Epithelial cell of prostate (primary cell): ENCODE measurements around the gene DMKN.
"Not testable (repeated sequence)": the region's sequence is repeated elsewhere in the genome, so short reads cannot be mapped to it uniquely, and the experiment has no call there.

ENCODE experiments used
- DNase-seq: peaks from one replicate; pipeline ENCODE4 v3.0.0-alpha.2; 2011; ENCODE audit warnings: low read depth, low spot score
- H3K27ac ChIP-seq: fragments of 450-650 bp; 2 replicates; pipeline ENCODE4 v1.5.1; 2017; ENCODE audit warnings: mild to moderate bottlenecking

DMKN gene

DNA sequence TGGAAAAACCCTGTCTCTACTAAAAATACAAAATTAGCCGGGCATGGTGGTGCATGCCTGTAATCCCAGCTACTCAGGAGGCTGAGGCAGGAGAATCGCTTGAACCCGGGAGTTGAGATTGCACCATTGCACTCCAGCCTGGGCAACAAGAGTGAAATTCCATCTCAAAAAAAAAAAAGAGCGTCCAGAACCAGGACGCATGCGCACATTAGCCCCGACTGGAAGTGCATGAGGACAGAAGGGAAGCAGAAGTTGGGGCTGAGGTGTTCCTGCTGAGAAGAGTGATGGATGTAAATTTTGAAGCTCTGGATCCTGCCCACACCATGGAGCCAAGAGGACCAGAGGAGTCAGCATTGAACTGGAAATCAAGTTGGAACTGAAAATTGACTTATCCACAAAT is 38.9 kb downstream of the DMKN start:
- DNase-seq, H3K27ac ChIP-seq: not testable (repeated sequence)

- H3K27ac ChIP-seq: no peak overlapping the region
- no peak for DNase-seq
Observed at GRCh38 chr19:35474104-35474503, 39.3 kb downstream of the DMKN start.

DNA sequence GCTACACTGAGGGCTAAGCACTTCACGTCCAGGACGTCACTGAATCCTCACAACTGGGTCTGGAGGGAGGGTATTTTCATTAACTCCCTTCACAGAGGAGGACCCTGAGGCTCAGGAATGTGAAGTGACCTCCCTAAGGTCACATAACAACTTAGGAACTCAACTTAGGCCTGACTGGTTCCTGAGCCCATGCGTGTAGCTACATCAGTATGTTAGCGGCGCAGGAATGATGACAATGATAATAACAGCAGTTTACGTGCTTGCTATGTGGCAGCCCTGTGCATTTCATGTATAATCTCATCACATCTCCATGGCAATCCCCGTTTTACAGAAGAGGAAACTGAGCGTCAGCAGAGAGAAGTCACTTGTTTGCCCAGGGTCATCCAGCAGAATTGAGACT is 41.5 kb downstream of the DMKN start:
- DNase-seq: no peak
- no peak overlapping the region for H3K27ac ChIP-seq

- H3K27ac ChIP-seq, DNase-seq: not testable (repeated sequence)
Observed at GRCh38 chr19:35471075-35471474, 42.4 kb downstream of the DMKN start.

GRCh38 chr19:35470128-35470527 is 43.3 kb downstream of the DMKN start:
- DNase-seq: no peak
- H3K27ac ChIP-seq: no peak overlapping the region

GRCh38 chr19:35468637-35469036 is 44.8 kb downstream of the DMKN start:
- DNase-seq: no peak
- H3K27ac ChIP-seq: no peak overlapping the region

DNA sequence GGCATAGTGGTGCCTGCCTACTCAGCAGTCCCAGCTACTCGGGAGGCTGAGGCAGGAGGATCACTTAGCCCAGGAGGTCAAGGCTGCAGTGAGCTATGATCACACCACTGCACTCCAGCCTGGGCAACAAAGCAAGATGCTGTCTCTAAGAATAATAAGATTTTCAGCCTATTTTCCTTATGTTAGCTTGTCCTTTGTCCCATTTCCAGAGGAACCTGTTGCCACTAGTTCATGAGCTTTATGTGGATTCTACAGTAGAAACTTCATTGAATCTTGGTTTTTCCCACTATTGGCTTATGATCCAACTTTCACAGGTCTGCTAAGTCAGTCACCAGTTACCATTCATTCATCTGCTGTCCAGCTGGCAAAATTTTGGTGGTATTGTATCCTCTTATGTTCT is 47.2 kb downstream of the DMKN start:
- no peak for DNase-seq
- H3K27ac ChIP-seq: no peak overlapping the region

DNA sequence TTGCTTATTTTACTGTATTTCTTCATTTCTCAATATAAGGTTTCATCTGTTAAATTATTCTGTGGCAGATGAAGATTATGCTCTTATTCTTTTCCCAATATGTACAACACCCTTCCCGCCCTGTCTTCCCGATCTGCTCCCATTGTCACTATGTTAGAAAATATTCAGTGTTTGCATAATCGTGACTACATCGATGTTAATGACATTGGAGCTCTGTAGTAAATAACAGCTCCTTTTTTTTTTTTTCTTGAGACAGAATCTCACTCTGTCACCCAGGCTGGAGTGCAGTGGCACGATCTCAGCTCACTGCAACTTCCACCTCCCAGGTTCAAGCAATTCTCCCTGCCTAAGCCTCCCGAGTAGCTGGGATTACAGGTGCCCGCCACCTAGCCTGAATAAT is 50.5 kb downstream of the DMKN start:
- not testable (repeated sequence) for H3K27ac ChIP-seq, DNase-seq

DNA sequence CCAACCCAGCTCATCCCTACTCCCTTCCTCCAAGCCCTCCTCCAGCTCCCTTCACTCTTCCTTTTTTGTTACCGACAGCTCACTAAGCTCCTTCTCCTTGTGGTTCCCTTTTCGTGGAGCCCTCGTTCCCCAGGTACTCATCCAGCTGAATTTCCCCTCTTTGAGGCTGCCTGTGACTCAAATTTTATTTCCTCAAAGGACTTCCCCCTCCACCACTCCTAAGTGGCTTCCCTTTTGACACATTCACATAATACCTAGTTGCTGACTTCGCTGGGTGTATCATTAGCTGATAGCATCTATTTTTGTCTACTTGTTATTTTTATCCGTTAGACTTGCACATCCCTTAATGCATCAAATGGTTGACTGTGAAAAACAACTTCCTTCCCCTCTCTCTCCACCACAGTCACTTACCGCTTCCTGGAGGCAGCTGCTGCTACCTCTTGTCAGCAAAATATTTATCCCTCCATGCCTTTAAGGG is 50.9 kb downstream of the DMKN start:
- no peak for DNase-seq
- no peak overlapping the region for H3K27ac ChIP-seq

DNA sequence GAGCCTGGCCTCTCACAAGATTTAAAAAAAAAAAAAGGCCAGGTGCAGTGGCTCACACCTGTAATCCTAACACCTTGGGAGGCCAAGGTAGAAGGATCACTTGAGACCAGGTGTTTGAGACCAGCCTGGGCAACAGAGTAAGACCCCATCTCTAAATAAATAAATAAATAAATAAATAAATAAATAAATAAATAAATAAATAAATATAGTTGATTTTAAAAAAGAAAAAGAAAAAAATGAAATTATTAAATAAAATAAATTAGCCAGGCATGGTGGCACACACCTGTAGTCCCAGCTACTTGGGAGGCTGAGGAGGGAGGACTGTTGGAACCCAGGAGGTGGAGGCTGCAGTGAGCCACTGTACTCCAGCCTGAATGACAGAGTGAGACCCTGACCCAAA is 51.7 kb downstream of the DMKN start:
- not testable (repeated sequence) for H3K27ac ChIP-seq, DNase-seq

- no peak overlapping the region for H3K27ac ChIP-seq
- DNase-seq: no peak
Observed at GRCh38 chr19:35461060-35461459, 52.4 kb downstream of the DMKN start.

DNA sequence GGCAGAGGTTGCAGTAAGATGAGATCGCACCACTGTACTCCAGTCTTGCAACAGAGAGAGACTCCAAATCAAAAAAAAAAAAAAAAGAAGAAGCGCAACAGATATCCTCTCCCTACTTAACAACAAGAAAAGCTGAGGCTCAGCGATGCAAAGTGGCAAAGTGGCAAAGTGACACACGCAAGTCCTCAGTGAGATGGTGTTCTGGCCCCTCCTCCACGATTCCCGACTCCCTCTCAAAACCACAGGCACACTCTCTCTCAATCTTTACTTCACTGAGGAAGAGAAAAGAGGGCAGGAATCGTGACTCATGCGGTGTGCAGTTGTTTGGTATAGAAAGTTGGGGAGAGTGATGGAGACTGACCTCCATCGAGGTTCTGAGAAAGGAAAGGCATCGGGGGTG is 52.8 kb downstream of the DMKN start:
- H3K27ac ChIP-seq: no peak overlapping the region
- DNase-seq: no peak

GRCh38 chr19:35459414-35460082 is 53.9 kb downstream of the DMKN start:
- no peak for DNase-seq
- H3K27ac ChIP-seq: no peak overlapping the region

DNA sequence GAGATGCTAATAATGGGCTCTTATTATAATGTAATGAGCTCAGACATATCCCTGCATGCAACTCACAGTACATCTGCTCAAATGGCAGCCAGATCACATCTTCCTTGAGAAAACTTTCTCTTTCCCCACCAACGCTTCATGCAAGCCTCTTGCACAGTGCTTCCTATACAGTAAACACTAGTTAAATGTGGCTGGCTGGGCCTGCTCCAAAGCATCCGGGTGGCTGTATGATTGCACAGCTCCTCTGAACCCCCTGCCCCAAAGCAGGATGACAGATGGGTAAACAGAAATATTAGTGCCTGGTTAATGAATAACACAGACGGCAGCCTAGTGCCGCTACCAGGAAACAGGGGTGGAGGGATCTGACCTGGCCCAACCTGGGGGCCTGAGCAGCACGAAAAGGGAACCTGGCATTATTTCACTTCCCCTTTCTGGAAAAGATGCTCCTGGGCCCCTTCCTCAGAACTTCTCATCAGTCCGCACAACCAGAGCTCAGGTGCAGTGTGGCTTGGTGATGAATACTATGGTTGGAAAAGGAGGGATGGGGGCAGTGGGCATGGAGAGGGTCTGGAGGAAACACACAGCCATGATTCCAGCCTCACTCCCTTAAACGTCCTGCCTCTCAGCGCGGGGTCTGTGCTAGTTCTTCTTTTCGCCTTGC is 54.6 kb downstream of the DMKN start:
- DNase-seq: no peak
- no peak overlapping the region for H3K27ac ChIP-seq

DNA sequence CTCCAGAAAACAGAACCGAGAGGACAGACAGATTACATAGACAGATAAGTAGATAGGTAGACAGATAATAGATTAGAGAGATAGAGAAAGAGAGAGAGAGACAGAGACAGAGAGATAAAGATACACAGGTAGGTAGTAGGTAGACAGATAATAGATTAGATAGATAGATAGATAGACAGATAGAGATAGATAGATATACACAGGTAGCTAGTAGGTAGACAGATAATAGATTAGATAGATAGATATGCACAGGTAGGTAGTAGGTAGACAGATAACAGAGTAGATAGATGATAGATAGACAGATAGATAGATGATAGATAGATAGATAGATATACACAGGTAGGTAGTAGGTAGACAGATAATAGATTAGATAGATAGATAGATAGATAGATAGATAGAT is 55.3 kb downstream of the DMKN start:
- DNase-seq: no peak
- no peak overlapping the region for H3K27ac ChIP-seq

DNA sequence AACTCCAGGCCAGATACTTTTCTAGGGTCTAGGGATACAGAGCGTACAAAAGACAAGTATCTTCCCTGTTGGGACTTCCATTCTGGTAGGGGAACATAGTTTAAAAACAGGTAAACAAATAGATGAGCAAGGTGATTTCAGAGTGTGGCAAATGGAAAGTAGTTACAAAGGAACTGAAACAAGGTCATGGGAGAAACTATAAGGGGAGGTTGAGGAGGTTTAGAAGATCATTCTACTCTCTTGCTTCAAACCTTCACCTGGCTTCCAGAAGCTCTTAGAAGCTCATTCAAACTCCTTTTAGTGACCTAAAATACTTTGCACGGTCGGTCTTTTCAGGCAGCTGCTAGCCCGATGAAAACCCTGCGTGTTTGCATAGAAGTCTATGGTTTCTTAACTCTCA is 56.3 kb downstream of the DMKN start:
- no peak for DNase-seq
- no peak overlapping the region for H3K27ac ChIP-seq

- no peak for DNase-seq
- H3K27ac ChIP-seq: no peak overlapping the region
Observed at GRCh38 chr19:35455616-35456201, 57.7 kb downstream of the DMKN start.

DNA sequence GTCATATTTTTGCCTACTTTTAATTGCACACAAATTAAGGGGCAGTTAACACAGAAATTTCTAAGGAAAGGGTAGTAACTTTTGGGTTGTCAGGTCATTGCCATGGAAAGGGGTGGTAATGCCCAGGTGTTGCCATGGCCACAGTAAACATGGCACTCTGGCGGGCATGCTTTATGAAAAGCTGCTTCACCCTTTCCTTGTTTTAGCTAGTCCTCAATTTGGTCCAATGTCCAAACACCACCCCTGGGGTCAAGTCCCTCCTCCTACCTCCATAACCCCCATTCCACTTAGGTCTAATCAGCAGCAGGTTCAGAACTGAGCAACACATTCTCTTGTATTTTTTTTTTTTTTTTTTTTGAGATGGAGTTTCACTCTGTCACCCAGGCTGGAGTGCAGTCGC is 58.8 kb downstream of the DMKN start:
- H3K27ac ChIP-seq: no peak overlapping the region
- no peak for DNase-seq

DNA sequence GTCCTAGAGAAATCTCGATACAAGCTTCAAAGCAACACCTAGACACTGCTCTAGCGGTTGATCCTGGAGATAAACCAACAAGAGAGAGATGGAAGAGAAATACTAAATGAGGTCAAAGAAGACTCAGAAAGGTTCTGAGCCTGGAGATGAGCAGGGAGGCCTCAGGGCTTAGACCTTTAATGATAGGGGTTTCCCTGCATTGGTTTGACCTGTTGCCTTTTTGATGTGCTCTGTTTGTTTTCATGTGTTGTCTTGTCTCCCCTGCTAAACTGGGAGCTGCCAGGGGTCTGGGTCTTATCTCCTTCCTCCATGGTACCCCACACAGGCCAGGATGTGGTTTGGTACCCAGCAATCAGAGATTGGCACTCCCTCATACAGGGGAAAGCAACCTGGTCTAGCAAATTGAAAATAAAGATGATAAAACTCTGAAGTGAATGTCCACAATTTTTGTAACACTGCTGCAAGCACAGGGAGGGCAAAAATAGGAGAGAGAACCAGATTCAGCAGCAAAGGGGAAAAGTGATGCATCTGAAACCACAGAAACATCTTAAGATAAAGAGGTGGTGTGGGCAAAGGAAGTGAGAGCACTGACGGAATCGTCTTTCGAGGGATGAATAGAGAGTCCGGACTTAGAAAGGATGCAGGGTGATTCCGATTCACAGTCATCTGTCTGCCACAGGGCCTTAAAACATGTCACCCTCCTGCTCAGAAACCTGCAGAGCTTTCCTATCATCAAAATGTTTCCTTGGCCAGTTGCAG is 61.9 kb downstream of the DMKN start:
- no peak for DNase-seq
- no peak overlapping the region for H3K27ac ChIP-seq

DNA sequence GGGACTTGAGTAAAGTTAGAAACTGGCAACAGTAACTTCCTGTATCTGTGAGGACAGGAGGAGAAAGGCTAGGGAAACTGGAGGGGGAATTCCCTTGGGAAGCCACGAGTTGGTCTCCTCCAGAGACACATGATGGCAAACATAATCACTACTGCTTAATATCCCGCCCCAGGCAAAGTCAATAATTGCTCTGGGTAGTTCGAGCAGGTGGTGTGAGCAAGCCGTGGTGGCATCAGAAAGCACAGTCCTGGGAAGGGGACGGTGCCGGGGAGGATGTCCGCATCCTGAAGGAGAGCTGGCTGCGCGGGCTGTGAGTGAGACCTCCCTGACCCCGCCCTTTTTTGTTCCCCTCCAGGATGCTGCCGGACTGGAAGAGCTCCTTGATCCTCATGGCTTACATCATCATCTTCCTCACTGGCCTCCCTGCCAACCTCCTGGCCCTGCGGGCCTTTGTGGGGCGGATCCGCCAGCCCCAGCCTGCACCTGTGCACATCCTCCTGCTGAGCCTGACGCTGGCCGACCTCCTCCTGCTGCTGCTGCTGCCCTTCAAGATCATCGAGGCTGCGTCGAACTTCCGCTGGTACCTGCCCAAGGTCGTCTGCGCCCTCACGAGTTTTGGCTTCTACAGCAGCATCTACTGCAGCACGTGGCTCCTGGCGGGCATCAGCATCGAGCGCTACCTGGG is 63.9 kb downstream of the DMKN start:
- H3K27ac ChIP-seq: no peak overlapping the region
- DNase-seq: no peak
